Measurements from ENCODE around the gene CMTM8. TPM values are rescaled to one million over a fixed set of nuclear protein-coding genes. Genes with fewer than 3 reads are reported as not detected.

The CMTM8 gene
- total RNA-seq, 4 donors from 2014 or later, result 4.8 to 18.3 (median 5.2) TPM

GRCh38 chr3:32325927-32326326, 87.4 kb downstream of the CMTM8 start:
- TF ChIP-seq, protein P1, sequence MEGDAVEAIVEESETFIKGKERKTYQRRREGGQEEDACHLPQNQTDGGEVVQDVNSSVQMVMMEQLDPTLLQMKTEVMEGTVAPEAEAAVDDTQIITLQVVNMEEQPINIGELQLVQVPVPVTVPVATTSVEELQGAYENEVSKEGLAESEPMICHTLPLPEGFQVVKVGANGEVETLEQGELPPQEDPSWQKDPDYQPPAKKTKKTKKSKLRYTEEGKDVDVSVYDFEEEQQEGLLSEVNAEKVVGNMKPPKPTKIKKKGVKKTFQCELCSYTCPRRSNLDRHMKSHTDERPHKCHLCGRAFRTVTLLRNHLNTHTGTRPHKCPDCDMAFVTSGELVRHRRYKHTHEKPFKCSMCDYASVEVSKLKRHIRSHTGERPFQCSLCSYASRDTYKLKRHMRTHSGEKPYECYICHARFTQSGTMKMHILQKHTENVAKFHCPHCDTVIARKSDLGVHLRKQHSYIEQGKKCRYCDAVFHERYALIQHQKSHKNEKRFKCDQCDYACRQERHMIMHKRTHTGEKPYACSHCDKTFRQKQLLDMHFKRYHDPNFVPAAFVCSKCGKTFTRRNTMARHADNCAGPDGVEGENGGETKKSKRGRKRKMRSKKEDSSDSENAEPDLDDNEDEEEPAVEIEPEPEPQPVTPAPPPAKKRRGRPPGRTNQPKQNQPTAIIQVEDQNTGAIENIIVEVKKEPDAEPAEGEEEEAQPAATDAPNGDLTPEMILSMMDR (IDR thresholded peaks at IDR 0.05), result no peak
- ATAC-seq (ENCODE audit: low FRiP score), result peak; percentile 51
- no peak for DNase-seq (ENCODE audit: low spot score)

- TF ChIP-seq, protein P1 (IDR thresholded peaks at IDR 0.05), result no peak
- ATAC-seq (ENCODE audit: low FRiP score) (no peak), DNase-seq (ENCODE audit: low spot score) (no peak)
These were observed 88.3 kb downstream of the CMTM8 start for GRCh38 chr3:32326795-32327194.

- DNase-seq (ENCODE audit: low spot score) (no peak), ATAC-seq (ENCODE audit: low FRiP score) (no peak)
- TF ChIP-seq, protein P1 (IDR thresholded peaks at IDR 0.05), result no peak
These were observed 96.2 kb downstream of the CMTM8 start for GRCh38 chr3:32334675-32335074.

DNA sequence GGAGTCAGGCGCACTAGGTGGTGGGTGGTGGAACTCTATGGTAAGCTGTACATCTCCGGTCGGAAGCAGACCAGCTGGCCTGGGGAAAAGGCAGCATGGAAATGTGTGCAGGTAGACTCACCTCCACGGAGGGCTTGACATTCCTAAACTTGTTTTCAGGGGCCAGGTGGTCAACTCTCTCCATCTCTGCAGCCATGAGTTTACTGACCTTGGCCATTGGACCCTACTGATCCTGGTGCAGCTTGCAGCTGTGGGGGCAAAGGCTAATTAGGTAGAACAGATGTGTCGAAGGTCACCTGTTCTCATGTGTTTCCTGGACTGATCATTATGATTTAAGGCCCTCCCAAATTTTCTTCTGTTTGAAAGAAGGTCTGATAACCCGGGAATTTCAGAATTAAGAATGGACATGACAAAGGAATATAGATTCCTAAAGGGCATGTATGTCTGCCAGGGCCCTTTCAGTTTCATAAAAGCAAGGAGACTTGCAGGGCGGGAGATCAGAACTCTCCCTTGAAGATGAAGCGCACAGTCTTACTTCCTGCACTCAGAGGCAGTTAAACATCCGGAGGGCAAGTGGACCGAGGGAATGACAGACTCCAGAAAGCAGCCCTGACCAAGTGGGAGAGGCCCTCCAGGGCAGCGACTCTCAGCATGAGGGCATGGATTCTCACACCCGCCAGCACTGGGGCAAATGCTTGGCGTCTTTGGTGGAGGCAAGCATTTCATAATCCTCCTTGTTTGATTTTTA, 97.1 kb downstream of the CMTM8 start:
- TF ChIP-seq, protein P1 (IDR thresholded peaks at IDR 0.05), result no peak
- no peak for DNase-seq (ENCODE audit: low spot score)
- ATAC-seq (ENCODE audit: low FRiP score), result no peak

- TF ChIP-seq, protein P1 (IDR thresholded peaks at IDR 0.05), result no peak
- ATAC-seq (ENCODE audit: low FRiP score), result no peak
- DNase-seq (ENCODE audit: low spot score), result no peak
These were observed 97.6 kb downstream of the CMTM8 start for GRCh38 chr3:32336113-32336498.

DNA sequence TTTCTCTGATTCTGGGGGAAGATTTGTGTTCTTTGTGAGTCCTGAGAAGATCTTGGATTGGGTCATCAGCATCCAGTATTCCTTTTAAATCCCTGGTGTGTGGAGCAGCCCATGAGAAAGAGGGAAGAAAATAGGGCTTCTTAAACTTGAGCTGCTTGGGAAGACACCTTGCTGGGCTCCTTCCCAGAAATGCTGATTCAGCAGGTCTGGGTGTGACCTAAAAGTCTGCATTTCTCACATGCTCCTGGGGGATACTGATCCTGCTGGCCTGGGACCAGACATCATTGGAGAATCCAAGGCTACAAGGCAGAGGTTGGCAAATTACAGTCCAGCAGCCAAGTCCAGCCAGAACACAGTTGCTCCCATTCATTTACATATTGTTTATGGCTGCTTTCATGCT, 99.0 kb downstream of the CMTM8 start:
- ATAC-seq (ENCODE audit: low FRiP score) (no peak), DNase-seq (ENCODE audit: low spot score) (no peak)
- TF ChIP-seq, protein P1 (IDR thresholded peaks at IDR 0.05), result no peak

GRCh38 chr3:32340039-32340438, 101.6 kb downstream of the CMTM8 start:
- DNase-seq (ENCODE audit: low spot score) (no peak), ATAC-seq (ENCODE audit: low FRiP score) (no peak)
- TF ChIP-seq, protein P1 (IDR thresholded peaks at IDR 0.05), result no peak

Measured in omental fat pad (tissue), 4 donors.